Colonic mucosa (tissue), 4 donors: Measurements from ENCODE around the gene RANGAP1. TPM values are rescaled to one million over a fixed set of nuclear protein-coding genes. Genes with fewer than 3 reads are reported as not detected.

Experiments
- DNase-seq: peaks from one replicate; pipeline ENCODE4 v3.0.0-alpha.2; 2020
- H3K27ac ChIP-seq: fragments of 200-600 bp; one replicate; pipeline ENCODE4 v1.8.0; 2021
- H3K27me3 ChIP-seq: fragments of 200-600 bp; one replicate; pipeline ENCODE4 v1.8.0; 2021
- H3K36me3 ChIP-seq: fragments of 200-600 bp; one replicate; pipeline ENCODE4 v1.8.0; 2021
- H3K4me1 ChIP-seq: fragments of 200-600 bp; one replicate; pipeline ENCODE4 v1.8.0; 2021; ENCODE audit warnings: mild to moderate bottlenecking
- H3K4me3 ChIP-seq: fragments of 200-600 bp; one replicate; pipeline ENCODE4 v1.8.0; 2021
- H3K9ac ChIP-seq, 2 donors: one replicate each; pipeline ENCODE4 v1.7.0; 2013; ENCODE audit warnings: control low read depth in 2 of 2, low read depth in 2 of 2, low read length in 2 of 2
- H3K9me3 ChIP-seq: fragments of 200-600 bp; one replicate; pipeline ENCODE4 v1.8.0; 2021
- CTCF ChIP-seq: fragments of 200-600 bp; IDR thresholded peaks from one replicate; pipeline ENCODE4 v1.8.0; 2022; ENCODE audit warnings: antibody characterized with exemption, mild to moderate bottlenecking
- intact Hi-C: fragments of 100-400 bp; cut with DNase I; formaldehyde crosslinking; loops from one replicate; pipeline ENCODE4 v1.14.1; 2022
- total RNA-seq, 2 donors: library from RNA; stranded (reverse); fragmentation: NEBNext Ultra II Directional in 1 of 2; extraction: Animal tissue kit (Norgen Biotek cat#: 25700) in 1 of 2; gene quantifications; one replicate each; pipeline ENCODE4 v1.2.1, GENCODE V29; 2021
- donor health status: healthy.
- donor health status: DM: no; HTN: no; CAD: no.
- donor health status: DM: no; HTN: no; CAD: no.

The RANGAP1 gene
- total RNA-seq, 2 donors from 2014 or later = 35.5 to 124 TPM

- intact Hi-C loops = loop anchor here (5.0 kb wide), 1 partner anchor 64 kb away; no protein-coding TSS in a partner anchor
- Histone ChIP-seq H3K27me3 (no peaks in the 10 kb centered on the region), H3K9me3 (no peaks in the 10 kb centered on the region), H3K4me1 (peaks cover 3% of the 10 kb centered on the region), H3K27ac (peak overlapping the region; percentile 77), H3K36me3 (no peaks in the 10 kb centered on the region), H3K9ac (peak overlapping the region; percentile 84 to 93), H3K4me3 (peak overlapping the region; percentile 98)
- TF ChIP-seq CTCF = no peak
- no peak for DNase-seq
These were observed 16.8 kb upstream of the RANGAP1 start for GRCh38 chr22:41302811-41303210.

GRCh38 chr22:41302021-41302767 lies 16.2 kb upstream of the RANGAP1 start:
- DNase-seq = no peak
- Histone ChIP-seq H3K9me3 (no peaks in the 10 kb centered on the region), H3K4me1 (peaks cover 3% of the 10 kb centered on the region), H3K27ac (peak overlapping the region; percentile 77), H3K27me3 (no peaks in the 10 kb centered on the region), H3K9ac (peak overlapping the region; percentile 84 to 93), H3K4me3 (peak overlapping the region; percentile 98), H3K36me3 (no peaks in the 10 kb centered on the region)
- intact Hi-C loops = loop anchor here (5.0 kb wide), 1 partner anchor 65 kb away; no protein-coding TSS in a partner anchor
- no peak for TF ChIP-seq CTCF

- intact Hi-C loops = loop anchor here (5.0 kb wide), 1 partner anchor 66 kb away; no protein-coding TSS in a partner anchor
- Histone ChIP-seq H3K9ac (peak within 1 kb of the TSS; percentile 84 to 93), H3K4me3 (peak within 1 kb of the TSS; percentile 98), H3K9me3 (no peaks in the 10 kb centered on the region), H3K36me3 (no peaks in the 10 kb centered on the region), H3K4me1 (peaks cover 3% of the 10 kb centered on the region), H3K27ac (peak within 1 kb of the TSS; percentile 77), H3K27me3 (no peaks in the 10 kb centered on the region)
- TF ChIP-seq CTCF = peak; percentile 39
- peak; percentile 85 for DNase-seq
These were observed 15.4 kb upstream of the RANGAP1 start, which contains the start of gene ZC3H7B for GRCh38 chr22:41301085-41302020. TSS of gene ZC3H7B (plus strand) at chr22:41301525. CDS start at chr22:41320661, 19,136 bp downstream.

- Histone ChIP-seq H3K36me3 (no peaks in the 10 kb centered on the region), H3K27me3 (no peaks in the 10 kb centered on the region), H3K4me1 (peaks cover 3% of the 10 kb centered on the region), H3K4me3 (peak overlapping the region; percentile 98), H3K27ac (no peak overlapping the region), H3K9me3 (no peaks in the 10 kb centered on the region), H3K9ac (peak overlapping the region; percentile 84 to 93)
- intact Hi-C loops = loop anchor here (5.0 kb wide), 1 partner anchor 67 kb away; no protein-coding TSS in a partner anchor
- no peak for TF ChIP-seq CTCF
- no peak for DNase-seq
These were observed 14.7 kb upstream of the RANGAP1 start for GRCh38 chr22:41300661-41301060.
